ENCODE measurements around the gene HNRNPCL2. TPM values are rescaled to one million over a fixed set of nuclear protein-coding genes. Genes with fewer than 3 reads are reported as not detected.
"Not testable (repeated sequence)": the region's sequence is repeated elsewhere in the genome, so short reads cannot be mapped to it uniquely, and the experiment has no call there.

HNRNPCL2 gene
- not detected for total RNA-seq

DNA sequence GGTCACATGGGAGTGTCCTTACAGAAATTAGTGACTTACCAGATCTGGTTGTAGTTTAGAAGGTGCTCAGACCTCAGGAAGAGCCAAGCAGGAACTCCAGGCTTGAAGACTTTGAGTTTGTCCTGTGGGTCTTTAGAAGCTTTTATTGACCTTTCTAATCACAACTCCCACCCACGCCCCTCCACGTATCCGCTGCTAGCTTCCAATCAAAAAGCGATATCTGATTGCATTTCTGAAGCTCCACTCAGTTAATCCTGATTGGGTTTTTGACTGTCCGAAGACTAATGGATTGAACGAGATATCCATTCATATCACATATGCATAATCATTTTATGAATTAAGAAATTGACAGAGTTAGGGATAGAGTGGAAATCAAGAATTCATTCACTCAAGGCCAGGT, at the start of gene HNRNPCL2:
TSS of gene HNRNPCL2 (minus strand) at position 101 of the 400 bp plus-strand sequence. CDS start 454 bp downstream, outside the sequence.
- not testable (repeated sequence) for ATAC-seq (ENCODE audit: low FRiP score in 2 of 2); H3K27ac ChIP-seq
- 93 to 94% methylated on average over 6 of the region's 6 CpGs for WGBS, 2 donors

DNA sequence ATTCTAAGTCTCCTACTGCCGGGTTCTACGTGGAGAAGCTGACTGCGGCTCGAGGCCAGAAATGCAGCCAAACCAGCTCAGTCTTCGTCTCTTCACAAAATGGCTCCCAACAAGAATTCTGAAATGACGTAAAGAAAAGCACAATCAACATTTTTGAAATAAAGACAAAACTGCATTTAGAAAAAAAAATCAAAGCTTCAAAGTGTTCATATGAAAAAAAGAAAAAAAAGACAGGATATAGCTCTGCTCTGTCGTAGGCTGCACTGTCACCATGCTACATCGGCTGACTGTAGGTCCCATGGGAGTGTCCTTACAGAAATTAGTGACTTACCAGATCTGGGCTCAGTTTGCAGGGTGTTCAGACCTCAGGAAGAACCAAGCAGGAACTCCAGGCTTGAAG, 48.9 kb upstream of the HNRNPCL2 start, which contains the start of gene HNRNPCL4:
TSS of gene HNRNPCL4 (minus strand) at position 101 of the 400 bp plus-strand sequence. CDS start 164 bp downstream, outside the sequence.
- WGBS, 2 donors: no CpG with 5 or more reads among the region's 8 CpGs
- not testable (repeated sequence) for H3K27ac ChIP-seq; ATAC-seq (ENCODE audit: low FRiP score in 2 of 2); H3K27me3 ChIP-seq; H3K36me3 ChIP-seq; H3K9me3 ChIP-seq; H3K4me1 ChIP-seq; H3K4me3 ChIP-seq; DNase-seq

More for the DNA sequence above, at the start of gene HNRNPCL2:
- H3K9me3 ChIP-seq, H3K27me3 ChIP-seq, H3K36me3 ChIP-seq, H3K4me1 ChIP-seq, H3K4me3 ChIP-seq, DNase-seq: not testable (repeated sequence)

GRCh38 chr1:13155909-13156308, 39.3 kb upstream of the HNRNPCL2 start, which contains the start of gene PRAMEF26:
Gene PRAMEF26 (minus strand): TSS chr1:13156009. CDS start chr1:13153095, 2,914 bp downstream.
- not testable (repeated sequence) for H3K4me1 ChIP-seq; H3K27ac ChIP-seq; H3K27me3 ChIP-seq; ATAC-seq (ENCODE audit: low FRiP score in 2 of 2); DNase-seq; H3K9me3 ChIP-seq; H3K4me3 ChIP-seq; H3K36me3 ChIP-seq
- whole genome bisulfite sequencing, 2 donors: 78% methylated on average over 1 of the region's 5 CpGs; no CpG with 5 or more reads in 1 of the 2 donors

- not testable (repeated sequence) for H3K27ac ChIP-seq; H3K9me3 ChIP-seq; H3K4me3 ChIP-seq; DNase-seq; H3K36me3 ChIP-seq; H3K4me1 ChIP-seq; ATAC-seq (ENCODE audit: low FRiP score in 2 of 2); H3K27me3 ChIP-seq
- WGBS, 2 donors: no CpG with 5 or more reads among the region's 4 CpGs
Measured at GRCh38 chr1:13070474-13070873, 46.2 kb downstream of the HNRNPCL2 start, which contains the start of gene PRAMEF25. Gene PRAMEF25 (plus strand): TSS chr1:13070774. CDS start chr1:13073694, 2,920 bp downstream.

Other genes with a start within 250 kb of the HNRNPCL2 start
- gene PRAMEF4, start 230.7 kb downstream of the HNRNPCL2 start, total RNA-seq: not detected
- not detected for gene PRAMEF10, start 218.6 kb downstream of the HNRNPCL2 start, total RNA-seq
- gene PRAMEF7, start 200.2 kb downstream of the HNRNPCL2 start, total RNA-seq: not detected
- gene PRAMEF6, start 169.3 kb downstream of the HNRNPCL2 start, total RNA-seq: not detected
- not detected for gene PRAMEF27, start 60.3 kb downstream of the HNRNPCL2 start, total RNA-seq
- not detected for gene HNRNPCL3, start 56.1 kb downstream of the HNRNPCL2 start, total RNA-seq
- gene PRAMEF25, start 46.1 kb downstream of the HNRNPCL2 start, total RNA-seq: not detected
- not detected for gene PRAMEF26, start 39.2 kb upstream of the HNRNPCL2 start, total RNA-seq
- gene HNRNPCL4, start 48.8 kb upstream of the HNRNPCL2 start, total RNA-seq: not detected
- not detected for gene PRAMEF9, start 55.0 kb upstream of the HNRNPCL2 start, total RNA-seq
- not detected for gene PRAMEF13, start 84.6 kb upstream of the HNRNPCL2 start, total RNA-seq
- gene PRAMEF18, start 109.3 kb upstream of the HNRNPCL2 start, total RNA-seq: not detected
- gene PRAMEF5, start 137.3 kb upstream of the HNRNPCL2 start, total RNA-seq: not detected
- gene PRAMEF8, start 168.3 kb upstream of the HNRNPCL2 start, total RNA-seq: not detected
- not detected for gene PRAMEF33, start 186.7 kb upstream of the HNRNPCL2 start, total RNA-seq
- gene PRAMEF15, start 198.7 kb upstream of the HNRNPCL2 start, total RNA-seq: not detected
- gene PRAMEF14, start 230.3 kb upstream of the HNRNPCL2 start, total RNA-seq: not detected